H9 (cell line): ENCODE measurements around the gene MYH15. TPM values are rescaled to one million over a fixed set of nuclear protein-coding genes. Genes with fewer than 3 reads are reported as not detected.

Experiments used
- DNase-seq: peaks from one replicate; pipeline ENCODE4 v3.0.0-alpha.2; 2017
- H2AFZ ChIP-seq: one replicate; pipeline ENCODE4 v1.6.1; 2013; ENCODE audit warnings: mild to moderate bottlenecking, low read length, control low read depth, moderate library complexity
- H2AK5ac ChIP-seq: 2 replicates; pipeline ENCODE4 v1.6.1; 2013; ENCODE audit warnings: low read length, control low read depth, mixed read lengths; ENCODE audit not compliant: insufficient read length
- H2BK120ac ChIP-seq: one replicate; pipeline ENCODE4 v1.6.1; 2013; ENCODE audit warnings: low read depth, mild to moderate bottlenecking, low read length, control low read depth, inconsistent platforms; ENCODE audit not compliant: poor library complexity, severe bottlenecking
- H2BK12ac ChIP-seq: 2 replicates; pipeline ENCODE4 v1.6.1; 2013; ENCODE audit warnings: low read length, control low read depth, mixed read lengths, low read depth; ENCODE audit not compliant: insufficient read length
- H2BK15ac ChIP-seq: 2 replicates; pipeline ENCODE4 v1.6.1; 2013; ENCODE audit warnings: low read depth, low read length, control low read depth
- H2BK20ac ChIP-seq: one replicate; pipeline ENCODE4 v1.6.1; 2013; ENCODE audit warnings: low read depth, mild to moderate bottlenecking, low read length, control low read depth, inconsistent platforms; ENCODE audit not compliant: poor library complexity, severe bottlenecking
- H2BK5ac ChIP-seq: 2 replicates; pipeline ENCODE4 v1.6.1; 2013; ENCODE audit warnings: low read length, control low read depth, mixed read lengths; ENCODE audit not compliant: insufficient read length
- H3K14ac ChIP-seq: 2 replicates; pipeline ENCODE4 v1.6.1; 2013; ENCODE audit warnings: low read length, control low read depth; ENCODE audit not compliant: insufficient read depth
- H3K18ac ChIP-seq: 2 replicates; pipeline ENCODE4 v1.6.1; 2013; ENCODE audit warnings: low read depth, mild to moderate bottlenecking, mixed read lengths, low read length, control low read depth; ENCODE audit not compliant: insufficient read length
- H3K23ac ChIP-seq: 2 replicates; pipeline ENCODE4 v1.6.1; 2013; ENCODE audit warnings: low read length, control low read depth, mixed read lengths, low read depth; ENCODE audit not compliant: insufficient read length
- H3K23me2 ChIP-seq: 2 replicates; pipeline ENCODE4 v1.6.1; 2013; ENCODE audit warnings: low read depth, mild to moderate bottlenecking, mixed read lengths, low read length, control low read depth; ENCODE audit not compliant: insufficient read length, poor library complexity, severe bottlenecking
- H3K27ac ChIP-seq: 2 replicates; pipeline ENCODE4 v1.5.1; 2013; ENCODE audit warnings: low read length, control low read depth, mixed read lengths, low read depth; ENCODE audit not compliant: insufficient read length
- H3K27me3 ChIP-seq: 2 replicates; pipeline ENCODE4 v1.6.1; 2013; ENCODE audit warnings: low read length, control low read depth, inconsistent platforms; ENCODE audit not compliant: insufficient read depth
- H3K4ac ChIP-seq: 2 replicates; pipeline ENCODE4 v1.6.1; 2013; ENCODE audit warnings: low read depth, mild to moderate bottlenecking, control low read depth, inconsistent platforms, low read length, moderate library complexity
- H3K4me1 ChIP-seq: 2 replicates; pipeline ENCODE4 v1.6.1; 2013; ENCODE audit warnings: low read length, control low read depth, inconsistent platforms; ENCODE audit not compliant: insufficient read depth
- H3K4me2 ChIP-seq: 2 replicates; pipeline ENCODE4 v1.6.1; 2013; ENCODE audit warnings: low read length, control low read depth, mixed read lengths; ENCODE audit not compliant: insufficient read length, insufficient read depth
- H3K56ac ChIP-seq: 2 replicates; pipeline ENCODE4 v1.6.1; 2013; ENCODE audit warnings: low read depth, mild to moderate bottlenecking, mixed read lengths, low read length, control low read depth; ENCODE audit not compliant: insufficient read length
- H3K79me1 ChIP-seq: 2 replicates; pipeline ENCODE4 v1.6.1; 2013; ENCODE audit warnings: low read depth, mild to moderate bottlenecking, moderate library complexity, low read length, control low read depth, inconsistent platforms; ENCODE audit not compliant: insufficient read depth, poor library complexity, severe bottlenecking
- H3K79me2 ChIP-seq: 2 replicates; pipeline ENCODE4 v1.6.1; 2013; ENCODE audit warnings: low read length, control low read depth, inconsistent platforms; ENCODE audit not compliant: insufficient read depth
- H3K9ac ChIP-seq: 2 replicates; pipeline ENCODE4 v1.6.1; 2013; ENCODE audit warnings: low read length, control low read depth, mixed read lengths; ENCODE audit not compliant: insufficient read length; ENCODE audit errors: extremely low read depth
- H3K9me3 ChIP-seq: one replicate; pipeline ENCODE4 v1.6.1; 2013; ENCODE audit warnings: low read depth, low read length, inconsistent platforms; ENCODE audit not compliant: control insufficient read depth
- H3T11ph ChIP-seq: one replicate; pipeline ENCODE4 v1.6.1; 2013; ENCODE audit warnings: mild to moderate bottlenecking, low read length, control low read depth, inconsistent platforms
- H4K20me1 ChIP-seq: one replicate; pipeline ENCODE4 v1.6.1; 2013; ENCODE audit not compliant: control insufficient read depth, insufficient read length, insufficient read depth
- H4K5ac ChIP-seq: 2 replicates; pipeline ENCODE4 v1.6.1; 2013; ENCODE audit warnings: low read depth, mild to moderate bottlenecking, mixed read lengths, low read length, control low read depth; ENCODE audit not compliant: insufficient read length
- H4K8ac ChIP-seq: replicated peaks from 2 replicates; pipeline ENCODE4 v1.6.1; 2013; ENCODE audit warnings: low read length, control low read depth, mixed read lengths, low read depth; ENCODE audit not compliant: insufficient read length
- H4K91ac ChIP-seq: 2 replicates; pipeline ENCODE4 v1.6.1; 2013; ENCODE audit warnings: low read depth, mild to moderate bottlenecking, moderate library complexity, mixed read lengths, low read length, control low read depth; ENCODE audit not compliant: insufficient read length
- H3K27ac Mint-ChIP-seq, 3 experiments: 2 replicates in 2 of 3; 3 replicates in 1 of 3; pipeline ENCODE4 v1.8.0; 2020 to 2021; ENCODE audit warnings: mixed read lengths in 3 of 3, mild to moderate bottlenecking in 1 of 3, moderate library complexity in 1 of 3
- H3K27me3 Mint-ChIP-seq: 2 replicates; pipeline ENCODE4 v1.8.0; 2021; ENCODE audit warnings: low read depth, mild to moderate bottlenecking, moderate library complexity, mixed read lengths
- H3K36me3 Mint-ChIP-seq, 3 experiments: 2 replicates in 2 of 3; 3 replicates in 1 of 3; pipeline ENCODE4 v1.8.0; 2020 to 2021; ENCODE audit warnings: low read depth in 3 of 3, mixed read lengths in 3 of 3; ENCODE audit not compliant: insufficient read depth in 1 of 3
- H3K4me1 Mint-ChIP-seq, 2 experiments: 2 replicates each; pipeline ENCODE4 v1.8.0; 2020; ENCODE audit warnings: mixed read lengths in 2 of 2
- H3K4me3 Mint-ChIP-seq, 2 experiments: 2 replicates in 1 of 2; 3 replicates in 1 of 2; pipeline ENCODE4 v1.8.0; 2020 to 2021; ENCODE audit warnings: mild to moderate bottlenecking in 2 of 2, mixed read lengths in 2 of 2, moderate library complexity in 1 of 2
- H3K9me3 Mint-ChIP-seq, 2 experiments: 2 replicates in 1 of 2; 3 replicates in 1 of 2; pipeline ENCODE4 v1.8.0; 2020; ENCODE audit warnings: mild to moderate bottlenecking in 2 of 2, mixed read lengths in 2 of 2, moderate library complexity in 1 of 2
- CTCF ChIP-seq: fragments of 200-600 bp; sonication (generic); conservative IDR thresholded peaks from 3 replicates; pipeline ENCODE4 v1.8.0; 2021; ENCODE audit warnings: antibody characterized with exemption, mild to moderate bottlenecking
- WGBS: extraction: QIAGEN DNeasy Blood & Tissue Kit; methylation state at CpG from one replicate; pipeline ENCODE4 v1.1.7; 2013; ENCODE audit warnings: missing lambda C conversion rate, low lambda C conversion rate, mixed read lengths; ENCODE audit not compliant: insufficient read length; ENCODE audit errors: extremely low coverage; 5-methylcytosine and 5-hydroxymethylcytosine counted together
- total RNA-seq: library from RNA; stranded (reverse); gene quantifications from 2 replicates; pipeline ENCODE4 v1.2.1, GENCODE V29; 2021

MYH15 gene
- total RNA-seq, 1 experiment from 2014 or later = 0.13 TPM

- TF ChIP-seq CTCF = no peak
- Mint-ChIP-seq H3K27me3 (no peaks in the 10 kb centered on the region), H3K9me3 (no peaks in the 10 kb centered on the region), H3K4me3 (no peak overlapping the region), H3K4me1 (peaks cover 15 to 18% of the 10 kb centered on the region in 2 experiments), H3K27ac (no peak overlapping the region), H3K36me3 (no peaks in the 10 kb centered on the region)
- Histone ChIP-seq H3K23ac (no peak overlapping the region), H3K27me3 (no peaks in the 10 kb centered on the region), H2BK120ac (no peak overlapping the region), H2BK12ac (no peak overlapping the region), H2AFZ (no peak overlapping the region), H4K91ac (no peak overlapping the region), H3K27ac (no peak overlapping the region), H3K18ac (no peak overlapping the region), H2BK15ac (no peak overlapping the region), H3K9ac (no peak overlapping the region), H2AK5ac (no peak overlapping the region), H3K4me2 (no peak overlapping the region), H3K4me1 (peaks cover 2% of the 10 kb centered on the region; the same call in 1 of the 2 replicates), H2BK5ac (no peak overlapping the region), H3K9me3 (no peaks in the 10 kb centered on the region), H3T11ph (no peak overlapping the region), H3K23me2 (no peaks in the 10 kb centered on the region), H4K8ac (no peak overlapping the region), H3K14ac (no peak overlapping the region), H3K56ac (no peak overlapping the region), H4K5ac (no peak overlapping the region), H3K79me2 (no peaks in the 10 kb centered on the region), H4K20me1 (no peaks in the 10 kb centered on the region), H3K4ac (no peak overlapping the region), H3K79me1 (no peaks in the 10 kb centered on the region), H2BK20ac (no peak overlapping the region)
- WGBS = no CpG with 5 or more reads among the region's 2 CpGs
- DNase-seq = no peak
These were observed 106.0 kb downstream of the MYH15 start for GRCh38 chr3:108404368-108404767.
